H1 (cell line): ENCODE data around the gene DNAH1. TPM values are rescaled to one million over a fixed set of nuclear protein-coding genes. Genes with fewer than 3 reads are reported as not detected.

Experiments used
- CTCF ChIA-PET: fragments of 300-600 bp; sonication (Branson Sonifier 250); formaldehyde crosslinking; loops from one replicate; lab custom pipeline; 2021; ENCODE audit not compliant: partially characterized antibody; lab: Charles Lee
- POLR2A ChIA-PET: fragments of 300-600 bp; sonication (Branson Sonifier 250); formaldehyde crosslinking; loops from one replicate; lab custom pipeline; 2021; ENCODE audit warnings: inconsistent platforms; ENCODE audit not compliant: partially characterized antibody; lab: Charles Lee
- DNase-seq, 2 experiments: peaks; one replicate each; pipeline versions ENCODE4 v3.0.0 to v3.0.0-alpha.2; 2010 to 2022; ENCODE audit warnings: low spot score in 2 of 2, low read depth in 1 of 2, mixed read lengths in 1 of 2
- FAIRE-seq: peaks from 2 replicates; lab custom pipeline; 2011; peaks lifted over from hg19 to GRCh38; lab: Jason Lieb, UNC
- H2AFZ ChIP-seq: 2 replicates; pipeline ENCODE4 v1.8.1; 2012; ENCODE audit warnings: low read length, inconsistent platforms
- H2AK5ac ChIP-seq: 2 replicates; pipeline ENCODE4 v1.6.1; 2013; ENCODE audit warnings: low read depth, low read length
- H2BK120ac ChIP-seq: replicated peaks from 2 replicates; pipeline ENCODE3; 2013; ENCODE audit warnings: low read depth, low read length, inconsistent platforms
- H2BK12ac ChIP-seq: 2 replicates; pipeline ENCODE4 v1.6.1; 2013; ENCODE audit warnings: low read depth, low read length
- H2BK15ac ChIP-seq: 2 replicates; pipeline ENCODE4 v1.6.1; 2013; ENCODE audit warnings: low read length
- H2BK20ac ChIP-seq: 2 replicates; pipeline ENCODE4 v1.6.1; 2013; ENCODE audit warnings: low read length
- H2BK5ac ChIP-seq: 2 replicates; pipeline ENCODE4 v1.6.1; 2013; ENCODE audit warnings: low read depth, low read length
- H3K14ac ChIP-seq: 2 replicates; pipeline ENCODE4 v1.6.1; 2013; ENCODE audit warnings: inconsistent platforms; ENCODE audit not compliant: insufficient read length
- H3K18ac ChIP-seq: 2 replicates; pipeline ENCODE4 v1.6.1; 2013; ENCODE audit warnings: low read length; ENCODE audit errors: extremely low read depth
- H3K23ac ChIP-seq: 2 replicates; pipeline ENCODE4 v1.6.1; 2013; ENCODE audit warnings: inconsistent platforms; ENCODE audit not compliant: insufficient read length
- H3K23me2 ChIP-seq: 2 replicates; pipeline ENCODE4 v1.6.1; 2013; ENCODE audit warnings: low read depth, low read length
- H3K27ac ChIP-seq: 2 replicates; pipeline ENCODE4 v1.6.1; 2011; ENCODE audit warnings: low read depth, low read length, inconsistent platforms
- H3K27me3 ChIP-seq, 4 experiments: replicated peaks in 1 of 4; 1 replicate in 1 of 4; 2 replicates in 3 of 4; pipeline versions ENCODE4 v1.6.1 to v1.8.1; 2011 to 2013; ENCODE audit warnings: low read length in 3 of 4, mild to moderate bottlenecking in 3 of 4, inconsistent platforms in 2 of 4, mixed read lengths in 2 of 4, moderate library complexity in 1 of 4; ENCODE audit not compliant: control insufficient read depth in 3 of 4, insufficient read depth in 3 of 4; ENCODE audit errors: extremely low read depth in 1 of 4
- H3K36me3 ChIP-seq, 4 experiments: 2 replicates each; pipeline versions ENCODE4 v1.6.1 to v1.8.1; 2011 to 2013; ENCODE audit warnings: mild to moderate bottlenecking in 4 of 4, low read length in 3 of 4, moderate library complexity in 2 of 4, control low read depth in 1 of 4, inconsistent platforms in 1 of 4; ENCODE audit not compliant: insufficient read depth in 4 of 4, control insufficient read depth in 2 of 4
- H3K4ac ChIP-seq: replicated peaks from 2 replicates; pipeline ENCODE3; 2013; ENCODE audit warnings: low read length, low read depth, mixed read lengths, inconsistent platforms; ENCODE audit not compliant: insufficient read length
- H3K4me1 ChIP-seq, 4 experiments: replicated peaks in 1 of 4; 1 replicate in 1 of 4; 2 replicates in 3 of 4; pipeline versions ENCODE4 v1.6.1 to v1.8.1; 2011 to 2013; ENCODE audit warnings: low read length in 3 of 4, inconsistent platforms in 2 of 4, mixed read lengths in 1 of 4; ENCODE audit not compliant: insufficient read depth in 4 of 4, control insufficient read depth in 3 of 4
- H3K4me2 ChIP-seq, 2 experiments: 2 replicates each; pipeline versions ENCODE4 v1.6.1 to v1.8.1; 2011 to 2013; ENCODE audit warnings: low read depth in 2 of 2, low read length in 2 of 2, control low read depth in 1 of 2, inconsistent platforms in 1 of 2, mild to moderate bottlenecking in 1 of 2; ENCODE audit not compliant: insufficient read depth in 1 of 2
- H3K4me3 ChIP-seq, 4 experiments: fragments of 200-600, 300-600 bp in 1 of 4; sonication (generic), shearing (Covaris generic), sonication (Bioruptor Twin) in 1 of 4; 2 replicates each; pipeline versions ENCODE4 v1.5.1 to v1.8.1; 2011 to 2016; ENCODE audit warnings: low read length in 4 of 4, low read depth in 3 of 4, control low read depth in 2 of 4, inconsistent platforms in 2 of 4, mild to moderate bottlenecking in 2 of 4, mixed read lengths in 1 of 4, moderate library complexity in 1 of 4; ENCODE audit not compliant: insufficient read depth in 2 of 4; ENCODE audit errors: extremely low read depth in 1 of 4
- H3K56ac ChIP-seq: replicated peaks from 2 replicates; pipeline ENCODE3; 2013; ENCODE audit warnings: low read depth, mild to moderate bottlenecking, mixed read lengths, low read length, inconsistent platforms; ENCODE audit not compliant: insufficient read length
- H3K79me1 ChIP-seq: 2 replicates; pipeline ENCODE4 v1.6.1; 2013; ENCODE audit warnings: low read depth, low read length, control low read depth
- H3K79me2 ChIP-seq, 2 experiments: 2 replicates each; pipeline versions ENCODE4 v1.6.1 to v1.8.1; 2012 to 2013; ENCODE audit warnings: low read length in 2 of 2, mild to moderate bottlenecking in 2 of 2, inconsistent platforms in 1 of 2; ENCODE audit not compliant: insufficient read depth in 2 of 2, control insufficient read depth in 1 of 2
- H3K9ac ChIP-seq, 4 experiments: replicated peaks in 1 of 4; 1 replicate in 1 of 4; 2 replicates in 3 of 4; pipeline versions ENCODE4 v1.6.1 to v1.8.1; 2011 to 2013; ENCODE audit warnings: low read depth in 3 of 4, low read length in 3 of 4, control low read depth in 2 of 4, mild to moderate bottlenecking in 2 of 4, moderate library complexity in 2 of 4, inconsistent platforms in 1 of 4; ENCODE audit errors: extremely low read depth in 1 of 4
- H3K9me3 ChIP-seq, 2 experiments: 2 replicates each; pipeline versions ENCODE4 v1.6.1 to v1.8.1; 2012 to 2013; ENCODE audit warnings: mild to moderate bottlenecking in 2 of 2, moderate library complexity in 2 of 2, control low read depth in 1 of 2, inconsistent platforms in 1 of 2, low read depth in 1 of 2, low read length in 1 of 2, mixed read lengths in 1 of 2; ENCODE audit not compliant: insufficient read depth in 2 of 2
- H4K20me1 ChIP-seq, 2 experiments: replicated peaks in 1 of 2; 2 replicates each; pipeline versions ENCODE3 to v1.8.1; 2011 to 2013; ENCODE audit warnings: inconsistent platforms in 2 of 2, low read length in 2 of 2, mild to moderate bottlenecking in 1 of 2; ENCODE audit not compliant: insufficient read depth in 2 of 2, control insufficient read depth in 1 of 2
- H4K5ac ChIP-seq: 2 replicates; pipeline ENCODE4 v1.6.1; 2013; ENCODE audit warnings: low read length, low read depth, mixed read lengths, inconsistent platforms; ENCODE audit not compliant: insufficient read length
- H4K8ac ChIP-seq: 2 replicates; pipeline ENCODE4 v1.8.0; 2013; ENCODE audit warnings: mild to moderate bottlenecking, moderate library complexity, low read length, inconsistent platforms; ENCODE audit not compliant: insufficient read depth; ENCODE audit errors: extremely low read depth
- H4K91ac ChIP-seq: replicated peaks from 2 replicates; pipeline ENCODE3; 2013; ENCODE audit warnings: low read length, mixed read lengths, inconsistent platforms; ENCODE audit not compliant: insufficient read length
- ASH2L ChIP-seq: fragments of 200-600, 300-600 bp; sonication (generic); IDR thresholded peaks from one replicate; pipeline ENCODE4 v1.7.1; 2017; ENCODE audit warnings: low read length
- CBX5 ChIP-seq: fragments of 300-800, 300-1000 bp; sonication (generic); IDR thresholded peaks from 2 replicates; pipeline ENCODE4 v1.7.1; 2016; ENCODE audit warnings: antibody characterized with exemption, low read length, low read depth
- CHD1 ChIP-seq: IDR thresholded peaks from 2 replicates; pipeline ENCODE4 v1.6.1; 2012; ENCODE audit warnings: low read depth, low read length, improper control_type of control experiment
- FOSL1 ChIP-seq: IDR thresholded peaks from 2 replicates; pipeline ENCODE4 v1.6.1; 2011; ENCODE audit warnings: mild to moderate bottlenecking, low read depth, low read length, moderate library complexity; ENCODE audit not compliant: insufficient read depth
- GABPA ChIP-seq: IDR thresholded peaks from 2 replicates; pipeline ENCODE4 v1.6.1; 2011; ENCODE audit warnings: mild to moderate bottlenecking, low read length, moderate library complexity, borderline replicate concordance; ENCODE audit not compliant: insufficient read depth
- PHF8 ChIP-seq: fragments of 200-600 bp; sonication (generic); conservative IDR thresholded peaks from 2 replicates; pipeline ENCODE4 v1.7.1; 2012; ENCODE audit warnings: low read depth, mild to moderate bottlenecking, inconsistent platforms, low read length, moderate library complexity
- RXRA ChIP-seq: IDR thresholded peaks from 2 replicates; pipeline ENCODE4 v1.6.1; 2011; ENCODE audit warnings: low read depth, mild to moderate bottlenecking, low read length, moderate library complexity; ENCODE audit not compliant: insufficient read depth
- SAP30 ChIP-seq: fragments of 300-600 bp; sonication (generic); IDR thresholded peaks from 2 replicates; pipeline ENCODE4 v1.7.1; 2012; ENCODE audit warnings: low read length, moderate library complexity, mild to moderate bottlenecking, inconsistent platforms; ENCODE audit not compliant: insufficient read depth, insufficient replicate concordance
- SIX5 ChIP-seq: IDR thresholded peaks from 2 replicates; pipeline ENCODE4 v1.6.1; 2011; ENCODE audit warnings: mild to moderate bottlenecking, low read depth, low read length
- TEAD4 ChIP-seq: IDR thresholded peaks from 2 replicates; pipeline ENCODE4 v1.6.1; 2012; ENCODE audit warnings: low read depth, low read length, inconsistent platforms, mixed read lengths
- whole genome bisulfite sequencing, 2 experiments: shearing (Covaris generic) in 1 of 2; methylation state at CpG; one replicate each; pipeline versions ENCODE4 v1.1.6 to v1.1.7; 2013 to 2015; ENCODE audit warnings: low lambda C conversion rate in 2 of 2, mixed read lengths in 2 of 2, inconsistent platforms in 1 of 2, low coverage in 1 of 2, missing lambda C conversion rate in 1 of 2; ENCODE audit not compliant: insufficient replicate concordance in 2 of 2, insufficient coverage in 1 of 2, insufficient read length in 1 of 2; ENCODE audit errors: extremely low coverage in 1 of 2, missing lambda C conversion rate in 1 of 2; 5-methylcytosine and 5-hydroxymethylcytosine counted together
- polyA plus RNA-seq, 7 experiments: library from polyadenylated mRNA; depleted of rRNA in 3 of 7; stranded (reverse) in 5 of 7; unstranded in 2 of 7; fragments of >200 nt in 5 of 7; fragments of 200-250 nt in 2 of 7; gene quantifications; 1 replicate in 5 of 7; 2 replicates in 1 of 7; 4 replicates in 1 of 7; pipeline versions ENCODE4 v1.2.1 to v1.2.3, GENCODE V29; 2011 to 2013; ENCODE audit warnings: missing spikeins in 2 of 7, mixed read lengths in 2 of 7
- total RNA-seq: library from RNA; stranded (reverse); fragmentation: NEBNext Ultra II Directional; extraction: Animal tissue kit (Norgen Biotek cat#: 25700); gene quantifications from 2 replicates; pipeline ENCODE4 v1.2.1, GENCODE V29; 2021

Gene DNAH1
- total and polyA plus RNA-seq, 2 of the 8 experiments (the other 6 are each of a cell fraction or from before 2014, with no cell fraction given): 1.0 to 1.5 TPM

- Histone ChIP-seq H3K18ac (no peak overlapping the region), H2BK12ac (no peak overlapping the region), H3K27me3 (no peaks in the 10 kb centered on the region), H3K27ac (no peak overlapping the region), H2BK5ac (no peak overlapping the region), H3K23me2 (no peaks in the 10 kb centered on the region), H3K79me1 (no peaks in the 10 kb centered on the region), H4K8ac (no peak overlapping the region), H4K5ac (no peak overlapping the region), H3K14ac (no peak overlapping the region), H3K4me2 (no peak overlapping the region), H3K56ac (no peak overlapping the region), H2AFZ (no peak overlapping the region), H2AK5ac (no peak overlapping the region), H3K4me1 (peaks cover 0 to 3% (median 0%) of the 10 kb centered on the region in 4 experiments; a peak in 2 of 7 replicates)
- TF ChIP-seq PHF8 (no peak), SAP30 (no peak), GABPA (no peak), CBX5 (no peak), SIX5 (no peak), TEAD4 (no peak), CHD1 (no peak), ASH2L (no peak), FOSL1 (no peak), RXRA (no peak)
- TF ChIP-seq, all 59 proteins: peak for 0
- Histone ChIP-seq H3K9ac (no peak overlapping the region), H4K20me1 (no peaks in the 10 kb centered on the region), H3K36me3 (no peaks in the 10 kb centered on the region), H3K4ac (no peak overlapping the region), H2BK15ac (no peak overlapping the region), H3K23ac (no peak overlapping the region), H2BK20ac (no peak overlapping the region), H3K9me3 (no peaks in the 10 kb centered on the region), H4K91ac (no peak overlapping the region), H3K4me3 (no peak overlapping the region), H3K79me2 (no peaks in the 10 kb centered on the region), H2BK120ac (no peak overlapping the region)
- ChIA-PET POLR2A (interaction anchor here (1.0 kb wide), 1 partner anchor 453 kb away, joined by 3 read pairs; the partner anchor contains the start of gene PCBP4), CTCF (interaction anchor here (1.0 to 2.9 kb wide), 4 partner anchors 10 to 189 kb away, joined by 3 to 9 read pairs (median 3); no protein-coding TSS in a partner anchor)
- DNase-seq (no peak), FAIRE-seq (no peak)
- 85% methylated on average over 2 of the region's 2 CpGs; no CpG with 5 or more reads in 1 of the 2 experiments for WGBS, 2 experiments
Measured at GRCh38 chr3:52420388-52420787, 104.3 kb downstream of the DNAH1 start.
